PFSK-1 (cell line): Measurements from ENCODE around the gene ZNF652.

Experiments
- FOXP2 ChIP-seq: optimal IDR thresholded peaks from 2 replicates; pipeline ENCODE3; 2011; ENCODE audit warnings: borderline replicate concordance, control low read depth, inconsistent platforms; ENCODE audit not compliant: insufficient read depth; ENCODE audit errors: extremely low read length, extremely low read depth
- POLR2AphosphoS5 ChIP-seq: IDR thresholded peaks from 2 replicates; pipeline ENCODE4 v1.6.1; 2012; ENCODE audit warnings: low read depth, mild to moderate bottlenecking, control low read depth, low read length, moderate library complexity
- REST ChIP-seq, 2 experiments: IDR thresholded peaks; 2 replicates each; pipeline versions ENCODE4 v1.6.1 to v1.8.0; 2011 to 2012; ENCODE audit warnings: low read depth in 2 of 2, low read length in 2 of 2, control low read depth in 1 of 2, inconsistent platforms in 1 of 2, mild to moderate bottlenecking in 1 of 2, moderate library complexity in 1 of 2; ENCODE audit not compliant: insufficient read depth in 1 of 2
- SIN3A ChIP-seq: IDR thresholded peaks from 2 replicates; pipeline ENCODE4 v1.6.1; 2012; ENCODE audit warnings: mild to moderate bottlenecking, low read length, moderate library complexity, borderline replicate concordance; ENCODE audit not compliant: insufficient read depth
- TAF1 ChIP-seq: IDR thresholded peaks from 2 replicates; pipeline ENCODE4 v1.6.1; 2012; ENCODE audit warnings: low read length, control low read depth, borderline replicate concordance; ENCODE audit not compliant: insufficient read depth

Gene ZNF652

GRCh38 chr17:49364119-49364518, 2.1 kb upstream of the ZNF652 start:
- no peak for TF ChIP-seq REST (IDR thresholded peaks at IDR 0.05; ENCODE audit: insufficient read depth in 1 of 2, low read depth in 2 of 2, low read length in 2 of 2)
- no peak for TF ChIP-seq TAF1
- no peak for TF ChIP-seq FOXP2
- no peak for TF ChIP-seq SIN3A
- no peak for TF ChIP-seq POLR2AphosphoS5

- TF ChIP-seq POLR2AphosphoS5 (no peak), TAF1 (no peak), SIN3A (no peak), FOXP2 (no peak), REST (IDR thresholded peaks at IDR 0.05; ENCODE audit: insufficient read depth in 1 of 2, low read depth in 2 of 2, low read length in 2 of 2) (no peak)
Measured at GRCh38 chr17:49363251-49363650, 1.2 kb upstream of the ZNF652 start.

GRCh38 chr17:49362723-49363117, 670 bp upstream of the ZNF652 start:
- TF ChIP-seq SIN3A = no peak
- no peak for TF ChIP-seq FOXP2
- no peak for TF ChIP-seq TAF1
- TF ChIP-seq POLR2AphosphoS5 = no peak
- no peak for TF ChIP-seq REST (IDR thresholded peaks at IDR 0.05; ENCODE audit: insufficient read depth in 1 of 2, low read depth in 2 of 2, low read length in 2 of 2)

- TF ChIP-seq POLR2AphosphoS5 (no peak), FOXP2 (peak; percentile 26), TAF1 (peak; percentile 37; the same call in 1 of the 2 replicates), REST (IDR thresholded peaks at IDR 0.05; ENCODE audit: insufficient read depth in 1 of 2, low read depth in 2 of 2, low read length in 2 of 2) (no peak), SIN3A (0 out of 2 replicates have a peak, but pooled peaks have one; percentile 57)
Measured at GRCh38 chr17:49361129-49361901, 735 bp downstream of the ZNF652 start.

GRCh38 chr17:49360796-49361128, 1.3 kb downstream of the ZNF652 start:
- no peak for TF ChIP-seq TAF1
